CD4-positive, alpha-beta T cell treated with Interleukin-21 for 1 hour (primary cell): Measurements from ENCODE around the gene NFKBIE.

Experiments
- DNase-seq: peaks from one replicate; pipeline ENCODE4 v3.0.0-alpha.2; 2020

The NFKBIE gene

GRCh38 chr6:44272529-44272928 is 7.2 kb upstream of the NFKBIE start:
- DNase-seq, result no peak

GRCh38 chr6:44271914-44272313 is 6.6 kb upstream of the NFKBIE start:
- DNase-seq, result no peak

GRCh38 chr6:44271406-44271723 is 6.0 kb upstream of the NFKBIE start:
- no peak for DNase-seq

GRCh38 chr6:44270526-44271405 is 5.4 kb upstream of the NFKBIE start:
- DNase-seq, result no peak

- peak; percentile 39 for DNase-seq
Measured at GRCh38 chr6:44269921-44270525, 4.7 kb upstream of the NFKBIE start, which contains the start of gene TMEM151B. TSS of gene TMEM151B (plus strand) at chr6:44270450. CDS start at chr6:44270743, 293 bp downstream.

- DNase-seq, result no peak
Measured at GRCh38 chr6:44269178-44269920, 4.0 kb upstream of the NFKBIE start.

- DNase-seq, result peak; percentile 75
Measured at GRCh38 chr6:44268095-44268628, 2.8 kb upstream of the NFKBIE start.

GRCh38 chr6:44267252-44267651 is 1.9 kb upstream of the NFKBIE start:
- DNase-seq, result no peak

GRCh38 chr6:44266347-44266746 is 996 bp upstream of the NFKBIE start:
- DNase-seq, result no peak

- DNase-seq, result no peak
Measured at GRCh38 chr6:44265722-44266233, 427 bp upstream of the NFKBIE start.

- DNase-seq, result peak; percentile 63
Measured at GRCh38 chr6:44264154-44265006, 971 bp downstream of the NFKBIE start.

GRCh38 chr6:44263354-44264100 is 1.8 kb downstream of the NFKBIE start:
- DNase-seq, result peak; percentile 76

- DNase-seq, result peak; percentile 45
Measured at GRCh38 chr6:44262467-44263353, 2.6 kb downstream of the NFKBIE start.

- DNase-seq, result no peak
Measured at GRCh38 chr6:44261581-44261980, 3.8 kb downstream of the NFKBIE start.

- DNase-seq, result no peak
Measured at GRCh38 chr6:44260451-44261297, 4.7 kb downstream of the NFKBIE start.

- no peak for DNase-seq
Measured at GRCh38 chr6:44260011-44260410, 5.3 kb downstream of the NFKBIE start.

- no peak for DNase-seq
Measured at GRCh38 chr6:44258921-44259320, 6.4 kb downstream of the NFKBIE start.

- DNase-seq, result no peak
Measured at GRCh38 chr6:44258325-44258863, 7.0 kb downstream of the NFKBIE start.

- DNase-seq, result no peak
Measured at GRCh38 chr6:44257753-44258324, 7.5 kb downstream of the NFKBIE start.
